LHCN-M2 (cell line): Measurements from ENCODE around the gene CEND1. TPM values are rescaled to one million over a fixed set of nuclear protein-coding genes. Genes with fewer than 3 reads are reported as not detected.

Experiments used
- DNase-seq: peaks from one replicate; pipeline ENCODE4 v3.0.0-alpha.2; 2012; ENCODE audit warnings: low read depth
- polyA plus RNA-seq: library from polyadenylated mRNA; unstranded; fragments of >200 nt; gene quantifications from one replicate; pipeline ENCODE4 v1.2.1, GENCODE V29; 2012; ENCODE audit warnings: missing spikeins
- total RNA-seq: library from RNA; depleted of rRNA; stranded (reverse); fragments of >200 nt; gene quantifications from 2 replicates; pipeline ENCODE4 v1.2.3, GENCODE V29; 2014; rRNA removed

CEND1 gene
- 2.4 and 3.5 TPM in 2 replicates for total RNA-seq
- 2.6 TPM for polyA plus RNA-seq

DNA sequence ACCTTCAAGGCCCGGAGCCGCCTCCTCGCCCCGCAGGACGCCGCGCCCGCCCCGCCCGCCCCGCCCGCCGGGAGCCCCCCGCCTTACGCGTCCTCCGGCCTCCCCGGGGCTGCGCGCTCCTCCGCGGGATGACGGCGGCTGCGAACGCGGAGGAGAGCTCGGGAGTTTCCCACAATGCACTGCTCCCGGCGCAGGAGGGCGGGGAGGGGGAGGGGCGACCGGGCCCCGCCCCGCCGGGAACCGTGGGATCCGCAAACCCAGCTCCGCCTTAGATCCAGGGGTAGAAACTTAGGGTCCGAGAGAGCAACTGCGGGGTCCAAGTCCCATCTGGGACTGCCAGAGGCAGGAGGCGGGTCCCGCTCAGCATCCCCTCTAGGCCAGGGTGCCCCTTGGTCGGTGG is at the start of gene CEND1:
Gene CEND1, minus strand, starts transcription at position 148 of the 400 bp plus-strand sequence. CDS start 1,514 bp downstream, outside the sequence.
- DNase-seq: peak; percentile 48

DNA sequence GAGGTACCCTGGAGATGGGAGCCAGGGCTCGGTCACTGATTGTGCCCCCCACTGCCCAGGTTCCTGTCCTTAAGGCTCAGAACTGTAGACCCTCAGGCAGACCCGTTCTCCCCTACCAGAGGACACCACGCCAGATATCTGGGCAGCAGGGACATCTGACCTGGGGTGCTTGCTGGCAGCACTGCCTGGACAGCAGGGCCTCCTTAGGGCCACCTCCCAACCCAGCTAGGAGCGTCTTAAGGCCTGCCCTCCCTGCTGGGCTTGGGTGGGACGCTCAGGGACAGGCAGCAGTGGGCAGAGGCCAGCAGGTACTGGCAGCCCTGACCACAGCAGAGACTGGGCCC is 49.4 kb upstream of the CEND1 start:
- DNase-seq: no peak

DNA sequence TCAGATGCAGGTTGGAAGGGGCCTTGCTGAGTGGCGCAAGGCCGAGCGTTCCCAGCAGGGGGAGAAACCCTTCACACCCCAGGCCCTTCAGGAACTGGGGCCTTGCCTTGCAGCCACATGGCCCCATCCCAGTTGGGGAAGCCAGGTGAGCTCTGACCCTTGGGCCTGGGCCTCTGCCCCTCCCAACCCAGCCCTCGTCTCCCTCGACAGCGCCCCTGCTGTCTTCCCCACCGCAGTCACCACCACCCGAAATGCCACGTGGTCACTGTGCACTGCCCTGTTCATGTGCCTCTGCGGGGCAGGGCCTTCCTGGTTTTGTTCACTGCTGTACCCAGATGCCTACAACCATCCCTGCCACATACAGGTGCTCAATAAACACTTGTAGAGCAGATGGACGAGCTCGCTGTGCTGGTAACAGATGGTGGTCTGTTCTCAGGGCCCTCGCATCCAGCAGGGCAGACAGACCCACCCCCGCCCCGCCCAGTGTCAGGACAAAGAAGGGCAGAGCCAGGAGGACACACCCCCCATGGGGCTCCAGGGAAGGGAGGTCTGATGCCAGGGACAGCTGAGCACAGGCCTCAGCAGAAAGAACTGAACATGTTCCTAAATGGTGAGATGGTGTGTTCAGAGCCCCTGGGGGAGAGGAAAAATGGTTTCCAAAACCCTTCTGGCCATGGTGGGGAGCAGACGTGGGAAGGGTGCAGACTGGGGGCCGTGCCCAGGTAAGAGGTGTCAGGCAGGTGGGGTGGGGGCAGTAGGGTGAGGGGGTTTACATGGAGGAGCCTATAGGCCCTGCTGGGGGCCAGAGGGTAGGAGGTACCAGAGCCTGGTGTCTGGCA is 48.8 kb upstream of the CEND1 start:
- peak; percentile 76 for DNase-seq

- no peak for DNase-seq
These were observed 48.1 kb upstream of the CEND1 start for GRCh38 chr11:837990-838307.

DNA sequence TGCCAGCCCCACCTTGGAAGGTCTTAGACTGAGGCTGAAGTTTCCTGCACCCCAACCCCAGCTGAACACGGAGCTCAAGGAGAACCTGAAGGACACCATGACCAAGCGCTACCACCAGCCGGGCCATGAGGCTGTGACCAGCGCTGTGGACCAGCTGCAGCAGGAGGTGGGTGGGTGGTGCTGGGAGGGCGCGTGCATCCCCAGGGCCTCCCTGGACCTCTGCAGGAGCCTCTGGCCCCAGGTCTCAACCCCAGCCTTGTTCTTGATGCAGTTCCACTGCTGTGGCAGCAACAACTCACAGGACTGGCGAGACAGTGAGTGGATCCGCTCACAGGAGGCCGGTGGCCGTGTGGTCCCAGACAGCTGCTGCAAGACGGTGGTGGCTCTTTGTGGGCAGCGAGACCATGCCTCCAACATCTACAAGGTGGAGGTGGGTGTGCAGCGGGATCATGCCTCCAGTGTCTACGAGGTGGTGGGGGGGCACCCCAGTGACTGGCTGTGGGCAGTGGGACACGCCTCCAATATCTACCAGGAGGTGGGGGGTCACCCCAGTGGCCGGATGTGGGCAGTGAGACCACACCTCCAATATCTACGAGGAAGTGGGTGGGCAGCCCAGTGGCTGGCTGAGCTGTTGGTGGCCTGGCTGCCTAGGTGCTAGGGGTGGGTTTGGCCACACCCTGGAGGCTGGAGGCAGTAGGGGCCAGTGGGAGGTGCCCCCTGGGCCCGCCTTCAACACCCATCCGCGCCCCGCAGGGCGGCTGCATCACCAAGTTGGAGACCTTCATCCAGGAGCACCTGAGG is 47.5 kb upstream of the CEND1 start:
- no peak for DNase-seq

- no peak for DNase-seq
These were observed 46.8 kb upstream of the CEND1 start for GRCh38 chr11:836700-837099.

DNA sequence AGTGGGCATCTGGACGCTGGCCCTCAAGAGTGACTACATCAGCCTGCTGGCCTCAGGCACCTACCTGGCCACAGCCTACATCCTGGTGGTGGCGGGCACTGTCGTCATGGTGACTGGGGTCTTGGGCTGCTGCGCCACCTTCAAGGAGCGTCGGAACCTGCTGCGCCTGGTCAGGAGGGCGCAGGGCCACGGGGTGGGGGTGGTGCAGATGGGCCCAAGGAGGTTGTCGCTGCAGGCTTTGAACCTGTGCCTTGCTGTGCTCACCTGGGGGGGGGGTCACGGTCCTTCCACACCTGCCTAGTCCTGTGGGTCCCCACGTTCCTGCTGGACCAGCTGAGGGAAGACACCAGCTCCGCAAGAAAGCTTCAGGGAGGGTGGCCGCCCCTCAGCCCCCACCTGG is 46.4 kb upstream of the CEND1 start:
- DNase-seq: no peak

- peak; percentile 92 for DNase-seq
These were observed 44.8 kb upstream of the CEND1 start for GRCh38 chr11:834371-835316.

DNA sequence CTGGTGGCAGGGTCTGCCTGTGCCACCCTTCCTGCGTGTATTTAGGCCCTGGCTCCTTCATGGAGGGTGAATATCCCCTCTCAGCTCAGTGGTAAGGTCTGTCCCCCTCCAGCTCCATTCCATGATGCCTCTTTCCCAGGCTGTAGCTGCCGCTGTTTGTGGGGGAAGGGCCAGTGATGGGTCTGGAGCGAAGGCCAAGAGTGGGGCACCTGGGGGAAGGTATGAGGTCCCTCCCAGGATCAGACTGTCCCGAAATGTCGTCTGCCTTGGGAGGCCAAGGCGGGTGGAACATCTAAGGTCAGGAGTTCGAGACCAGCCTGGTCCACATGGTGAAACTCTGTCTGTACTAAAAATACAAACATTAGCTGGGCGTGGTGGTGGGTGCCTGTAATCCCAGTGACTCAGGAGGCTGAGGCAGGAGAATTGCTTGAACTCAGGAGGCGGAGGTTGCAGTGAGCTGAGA is 44.0 kb upstream of the CEND1 start:
- peak; percentile 48 for DNase-seq

- no peak for DNase-seq
These were observed 43.4 kb upstream of the CEND1 start for GRCh38 chr11:833114-833791.

DNA sequence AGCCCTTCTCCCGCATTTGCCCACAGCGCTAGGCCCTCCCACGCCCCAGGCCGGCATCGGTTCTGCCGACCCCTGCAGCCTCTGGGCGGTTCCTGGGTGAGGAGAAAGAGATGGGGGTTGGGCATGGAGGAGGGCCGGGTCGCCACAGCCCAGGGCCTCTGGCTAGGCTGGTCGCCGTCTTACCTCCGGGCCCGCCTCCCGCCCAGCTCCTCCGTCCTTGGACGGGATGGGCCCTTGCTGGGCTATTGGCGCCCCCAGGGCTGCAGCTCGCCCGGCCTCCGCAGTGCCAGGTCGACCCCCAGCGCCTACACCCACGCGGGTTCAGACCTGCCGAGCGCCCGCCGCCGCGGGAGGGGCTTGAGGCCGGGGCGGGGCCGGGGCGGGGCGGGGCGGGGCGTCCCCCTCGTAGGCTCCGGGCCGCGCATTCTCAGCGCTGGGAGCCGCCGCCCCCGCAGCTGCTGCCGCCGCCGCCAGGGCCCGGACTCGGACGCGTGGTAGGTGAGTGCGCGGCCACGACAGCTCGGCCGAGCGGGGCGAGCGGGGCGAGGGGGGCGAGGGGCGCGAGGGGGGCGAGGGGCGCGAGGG is 42.7 kb upstream of the CEND1 start, which contains the start of gene CD151:
Gene CD151, plus strand, starts transcription at position 424 of the 585 bp plus-strand sequence. CDS start 3,118 bp downstream, outside the sequence.
- DNase-seq: peak; percentile 70

GRCh38 chr11:831961-832528 is 42.2 kb upstream of the CEND1 start:
- DNase-seq: no peak

DNA sequence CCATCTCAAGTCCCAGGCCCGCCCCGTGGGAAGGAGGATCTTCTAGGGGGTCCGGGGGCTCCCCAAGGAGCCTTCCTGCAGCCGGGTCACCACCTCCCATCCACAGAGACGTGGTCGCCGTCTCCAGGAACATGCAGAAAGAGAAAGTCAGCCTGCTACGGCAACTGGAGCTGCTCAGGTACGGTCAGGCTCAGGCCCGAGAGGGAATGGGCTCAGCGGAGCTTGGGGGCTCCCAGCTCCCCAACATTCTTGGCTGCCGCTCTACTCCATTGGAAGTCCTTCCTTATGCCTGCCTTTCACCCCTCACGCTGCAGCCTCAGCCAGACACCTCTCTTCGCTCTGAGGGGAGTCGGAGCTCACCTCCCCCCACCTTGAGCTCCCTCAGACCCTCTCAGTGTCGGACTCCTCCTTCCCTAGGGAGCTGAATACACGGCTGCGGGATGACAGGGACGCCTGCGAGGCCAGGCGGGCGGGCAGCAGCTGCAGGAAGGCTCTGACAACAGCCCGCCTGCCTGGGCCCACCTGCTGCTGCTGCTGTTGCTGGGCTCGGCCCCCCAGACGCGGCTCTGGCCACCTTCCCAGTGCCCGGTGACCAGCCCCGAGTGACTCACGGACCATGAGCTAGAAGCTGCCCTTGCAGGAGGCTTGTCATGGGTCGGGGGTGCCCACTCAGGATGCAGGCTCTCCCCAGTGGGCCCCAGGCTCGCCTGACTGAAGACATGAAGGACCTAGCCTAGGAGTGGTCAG is 41.4 kb upstream of the CEND1 start:
- peak; percentile 93 for DNase-seq

- no peak for DNase-seq
These were observed 40.6 kb upstream of the CEND1 start for GRCh38 chr11:830295-831117.

DNA sequence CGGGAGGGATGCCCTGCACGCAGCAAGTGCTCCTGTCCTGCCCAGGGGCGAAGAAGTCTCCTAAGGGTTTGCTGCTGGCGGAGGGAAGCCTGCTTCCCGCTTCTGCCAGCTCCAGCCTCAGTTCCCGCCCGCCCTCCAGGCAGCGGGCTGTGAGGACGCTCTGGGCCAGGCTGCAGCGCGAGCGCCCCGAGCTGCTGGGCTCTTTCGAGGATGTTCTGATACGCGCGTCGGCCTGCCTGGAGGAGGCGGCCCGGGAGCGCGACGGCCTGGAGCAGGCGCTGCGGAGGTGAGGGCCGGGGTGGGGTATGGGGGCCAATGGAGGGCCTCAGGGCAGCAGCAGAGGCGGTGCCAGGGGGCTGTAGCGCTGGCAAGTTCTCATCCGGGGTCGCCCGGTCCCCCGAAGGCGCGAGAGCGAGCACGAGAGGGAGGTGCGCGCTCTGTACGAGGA is 40.0 kb upstream of the CEND1 start:
- no peak for DNase-seq

DNA sequence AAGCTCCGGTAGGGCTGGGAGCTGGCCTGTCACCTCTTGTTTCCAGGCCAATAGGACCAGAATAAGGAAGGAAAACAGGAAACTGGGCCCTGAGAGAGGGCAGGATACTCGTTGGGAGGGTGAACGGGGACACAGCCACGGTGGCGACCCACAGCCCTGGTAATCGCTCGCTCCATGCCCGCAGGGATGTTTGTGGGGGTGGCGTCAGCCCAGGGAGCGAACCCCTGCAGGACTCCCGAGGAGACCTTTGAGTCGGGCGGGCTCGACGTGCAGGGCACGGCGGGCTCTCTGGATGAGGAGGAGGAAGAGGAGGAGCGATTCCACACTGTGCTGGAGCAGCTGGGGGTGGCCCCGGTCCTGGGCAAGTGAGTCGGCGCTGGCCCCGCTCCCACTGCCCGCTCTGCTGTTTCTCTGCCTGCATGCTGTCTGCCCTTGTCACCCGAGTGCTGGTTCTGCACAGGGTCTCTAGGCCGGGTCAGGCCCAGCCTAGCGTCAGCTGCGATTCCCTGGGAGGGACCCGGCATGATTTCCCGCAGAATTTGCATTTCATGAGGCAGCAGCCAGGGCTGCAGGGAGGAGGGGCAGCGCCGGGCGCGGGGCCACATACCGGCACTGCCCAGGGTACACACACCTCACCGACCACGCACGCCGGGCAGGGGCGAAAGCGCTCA is 39.4 kb upstream of the CEND1 start:
- DNase-seq: no peak

DNA sequence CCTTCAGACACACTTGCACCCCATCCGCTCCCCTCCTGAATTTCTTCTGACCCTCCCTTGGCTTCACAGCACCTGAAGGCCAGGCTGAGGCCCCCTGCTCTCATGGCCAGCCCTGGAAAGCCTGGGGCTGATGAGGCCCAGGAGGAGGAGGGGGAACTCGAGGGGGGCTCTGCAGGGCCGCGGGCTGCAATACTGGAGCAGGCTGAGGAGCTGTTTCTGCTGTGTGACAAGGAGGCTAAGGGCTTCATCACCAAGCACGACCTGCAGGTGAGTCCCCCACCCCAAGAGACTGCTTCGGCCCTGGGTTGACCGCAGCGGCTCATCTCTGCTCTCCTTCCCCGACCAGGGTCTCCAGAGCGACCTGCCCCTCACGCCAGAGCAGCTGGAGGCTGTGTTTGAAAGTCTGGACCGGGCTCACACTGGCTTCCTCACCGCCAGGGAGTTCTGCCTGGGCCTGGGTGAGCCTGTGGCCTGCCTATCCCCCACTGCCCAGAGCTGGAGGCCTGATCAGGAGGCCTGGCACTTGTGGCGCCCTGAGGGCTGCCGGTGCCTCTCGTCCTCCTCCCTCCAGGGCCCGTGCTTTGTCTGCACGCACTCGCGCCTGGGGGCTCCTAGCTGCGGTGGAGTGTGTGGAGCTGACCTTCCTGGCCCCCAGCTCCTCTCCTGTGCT is 38.8 kb upstream of the CEND1 start:
- DNase-seq: no peak

GRCh38 chr11:827897-828192 is 38.0 kb upstream of the CEND1 start, which contains the start of gene CRACR2B:
Gene CRACR2B (plus strand): TSS chr11:827919. CDS start chr11:828608, 689 bp downstream.
- DNase-seq: no peak
